GM12878 (cell line): ENCODE results near the gene COL4A3. TPM values are rescaled to one million over a fixed set of nuclear protein-coding genes. Genes with fewer than 3 reads are reported as not detected.

ENCODE experiments used
- ATAC-seq: fragments of 200-7000 bp; cut with Tn5 transposase; 3 replicates; pipeline ENCODE4 v1.9.1; 2020; ENCODE audit warnings: mild to moderate bottlenecking, moderate library complexity
- BruUV-seq: library from RNA; stranded (reverse); fragments of 400-500 nt; replicated peaks from 2 replicates; lab custom pipeline; 2021; lab: Mats Ljungman, UMichigan
- CTCF ChIA-PET: fragments of 300-600 bp; sonication (Branson Sonifier 250); formaldehyde crosslinking; extraction: SDS; loops from one replicate; lab custom pipeline; 2021; ENCODE audit warnings: inconsistent platforms; lab: Yijun Ruan, JAX
- POLR2A ChIA-PET: fragments of 350-600 bp; formaldehyde crosslinking; extraction: SDS; loops from one replicate; lab custom pipeline; 2021; ENCODE audit warnings: inconsistent platforms; lab: Charles Lee
- RAD21 ChIA-PET: fragments of 300-600 bp; sonication (Branson Sonifier 250); formaldehyde crosslinking; loops from one replicate; lab custom pipeline; 2023; ENCODE audit warnings: antibody characterized with exemption; ENCODE audit not compliant: unreplicated experiment; lab: Charles Lee
- SMC1A ChIA-PET: fragments of 300-600 bp; sonication (Branson Sonifier 250); formaldehyde crosslinking; loops from one replicate; lab custom pipeline; 2023; ENCODE audit not compliant: unreplicated experiment, uncharacterized antibody; lab: Charles Lee
- DNase-seq: peaks from one replicate; pipeline ENCODE4 v3.0.0-alpha.2; 2011; ENCODE audit warnings: low read depth, low spot score
- FAIRE-seq: peaks from 3 replicates; lab custom pipeline; 2011; peaks lifted over from hg19 to GRCh38; lab: Jason Lieb, UNC
- H2AFZ ChIP-seq: 2 replicates; pipeline ENCODE4 v1.6.0; 2011; ENCODE audit warnings: low read depth, low read length, control low read depth; ENCODE audit not compliant: control insufficient read depth
- H3K27ac ChIP-seq: 2 replicates; pipeline ENCODE4 v1.5.1; 2011; ENCODE audit warnings: control low read depth; ENCODE audit not compliant: control insufficient read depth, insufficient read depth
- H3K27me3 ChIP-seq, 2 experiments: replicated peaks in 1 of 2; 2 replicates each; pipeline versions ENCODE4 v1.6.0 to v1.6.1; 2011; ENCODE audit warnings: low read length in 1 of 2; ENCODE audit not compliant: control insufficient read depth in 2 of 2, insufficient read depth in 2 of 2
- H3K36me3 ChIP-seq, 2 experiments: 2 replicates each; pipeline ENCODE4 v1.5.1; 2011; ENCODE audit warnings: low read length in 1 of 2; ENCODE audit not compliant: control insufficient read depth in 2 of 2, insufficient read depth in 2 of 2
- H3K4me1 ChIP-seq: 2 replicates; pipeline ENCODE4 v1.6.1; 2011; ENCODE audit warnings: mild to moderate bottlenecking, low read length, moderate library complexity, mixed read lengths; ENCODE audit not compliant: control insufficient read depth, insufficient read depth
- H3K4me2 ChIP-seq: 2 replicates; pipeline ENCODE4 v1.6.0; 2011; ENCODE audit warnings: control low read depth; ENCODE audit not compliant: control insufficient read depth, insufficient read depth
- H3K4me3 ChIP-seq: fragments of 200-600 bp; sonication (generic); 2 replicates; pipeline ENCODE4 v1.5.1; 2016
- H3K79me2 ChIP-seq: 2 replicates; pipeline ENCODE4 v1.6.0; 2011; ENCODE audit warnings: low read length; ENCODE audit not compliant: control insufficient read depth, insufficient read depth
- H3K9ac ChIP-seq: 2 replicates; pipeline ENCODE4 v1.8.0; 2011; ENCODE audit warnings: low read length, control low read depth, mixed read lengths; ENCODE audit not compliant: control insufficient read depth, insufficient read depth
- H3K9me3 ChIP-seq: replicated peaks from 3 replicates; pipeline ENCODE4 v1.5.1; 2011; ENCODE audit warnings: mild to moderate bottlenecking, low read length; ENCODE audit not compliant: control insufficient read depth, insufficient read depth
- H4K20me1 ChIP-seq: 2 replicates; pipeline ENCODE4 v1.6.0; 2011; ENCODE audit not compliant: control insufficient read depth, insufficient read depth
- EGR1 ChIP-seq, 2 experiments: IDR thresholded peaks; 1 replicate in 1 of 2; 2 replicates in 1 of 2; pipeline ENCODE4 v1.6.1; 2011 to 2012; ENCODE audit warnings: low read depth in 2 of 2, low read length in 2 of 2, borderline replicate concordance in 1 of 2, mild to moderate bottlenecking in 1 of 2, moderate library complexity in 1 of 2
- IKZF2 ChIP-seq, 2 experiments: fragments of 450-650 bp; IDR thresholded peaks; 2 replicates each; pipeline ENCODE4 v1.6.1; 2017; ENCODE audit warnings: mild to moderate bottlenecking in 2 of 2, moderate library complexity in 2 of 2
- IRF3 ChIP-seq: fragments of 450-650 bp; IDR thresholded peaks from 2 replicates; pipeline ENCODE4 v1.6.1; 2014; ENCODE audit warnings: mild to moderate bottlenecking
- MEF2B ChIP-seq: fragments of 450-650 bp; IDR thresholded peaks from 2 replicates; pipeline ENCODE4 v1.6.1; 2018; ENCODE audit warnings: mild to moderate bottlenecking, moderate library complexity; ENCODE audit not compliant: partially characterized antibody, poor library complexity, severe bottlenecking
- MTA2 ChIP-seq: fragments of 450-650 bp; IDR thresholded peaks from 2 replicates; pipeline ENCODE4 v1.6.1; 2016; ENCODE audit warnings: low read depth, mild to moderate bottlenecking, moderate library complexity
- MTA3 ChIP-seq: IDR thresholded peaks from 2 replicates; pipeline ENCODE4 v1.6.1; 2012; ENCODE audit warnings: low read length, inconsistent platforms, borderline replicate concordance
- NR2F1 ChIP-seq: fragments of 450-650 bp; conservative IDR thresholded peaks from 2 replicates; pipeline ENCODE4 v1.6.1; 2017; ENCODE audit warnings: mild to moderate bottlenecking
- POLR2AphosphoS2 ChIP-seq: IDR thresholded peaks from 2 replicates; pipeline ENCODE4 v1.6.1; 2011; ENCODE audit warnings: low read depth, mild to moderate bottlenecking, low read length, improper control_type of control experiment, moderate library complexity
- RBBP5 ChIP-seq: fragments of 200-600 bp; sonication (generic); conservative IDR thresholded peaks from 2 replicates; pipeline ENCODE4 v1.6.1; 2016
- SMAD5 ChIP-seq: IDR thresholded peaks from 2 replicates; pipeline ENCODE4 v1.6.1; 2016; ENCODE audit warnings: antibody characterized with exemption, low read depth
- WGBS: methylation state at CpG from one replicate; pipeline ENCODE4 v1.1.6; 2016; ENCODE audit warnings: low lambda C conversion rate; ENCODE audit not compliant: insufficient replicate concordance, insufficient coverage; ENCODE audit errors: missing lambda C conversion rate; 5-methylcytosine and 5-hydroxymethylcytosine counted together
- in situ Hi-C: fragments of 300-500 bp; cut with MboI; formaldehyde crosslinking; loops from 9 replicates; pipeline ENCODE4 v1.14.3; 2018; ENCODE audit warnings: mixed read lengths
- intact Hi-C: fragments of 100-400 bp; cut with micrococcal nuclease; formaldehyde crosslinking; loops from one replicate; pipeline ENCODE4 v1.14.2; 2022; ENCODE audit not compliant: unreplicated experiment
- polyA plus RNA-seq, 11 experiments: library from polyadenylated mRNA; depleted of rRNA in 4 of 11; unstranded in 6 of 11; stranded (reverse) in 5 of 11; fragments of >200 nt; fragmentation: Nextera tagmentation in 4 of 11; fragmentation: Illumina TruSeq in 1 of 11; extraction: Ambion mirVana in 4 of 11; extraction: Trizol in 1 of 11; gene quantifications; 1 replicate in 1 of 11; 2 replicates in 10 of 11; pipeline versions ENCODE4 v1.2.1 to v1.2.3, GENCODE V29; 2011 to 2016; ENCODE audit warnings: inconsistent platforms in 2 of 11, missing spikeins in 2 of 11, low read depth in 1 of 11
- total RNA-seq, 4 experiments: library from RNA; depleted of rRNA in 3 of 4; stranded (reverse); fragments of >200 nt in 3 of 4; fragmentation: Illumina TruSeq in 1 of 4; extraction: Trizol in 1 of 4; gene quantifications; 2 replicates each; pipeline versions ENCODE4 v1.2.1 to v1.2.3, GENCODE V29; 2013 to 2021

Gene COL4A3
- total and polyA plus RNA-seq, 10 of the 15 experiments (the other 5 are each of a cell fraction or from before 2014, with no cell fraction given) = 0.34 to 10.5 (median 3.8) TPM

- intact Hi-C loops = no loop called here
- H3K9me3 ChIP-seq = no peaks in the 10 kb centered on the region
- in situ Hi-C loops = no loop called here
- no peak for TF ChIP-seq MTA3
- TF ChIP-seq POLR2AphosphoS2 = no peak
- TF ChIP-seq EGR1 (IDR thresholded peaks at IDR 0.05; ENCODE audit: borderline replicate concordance in 1 of 2, low read depth in 2 of 2, low read length in 2 of 2) = no peak
- no peak for TF ChIP-seq RBBP5
- no peak for TF ChIP-seq MEF2B
- no peak for TF ChIP-seq IKZF2 (IDR thresholded peaks at IDR 0.05)
- no peak overlapping the region for H2AFZ ChIP-seq
- CTCF ChIA-PET = no interaction called here
- ATAC-seq (no peak), DNase-seq (no peak), FAIRE-seq (no peak)
- no TSS peak for BruUV-seq
- no peak overlapping the region for H3K9ac ChIP-seq
- no peak overlapping the region for H3K4me3 ChIP-seq
- H3K4me1 ChIP-seq = no peaks in the 10 kb centered on the region
- no peaks in the 10 kb centered on the region for H4K20me1 ChIP-seq
- H3K27me3 ChIP-seq = no peaks in the 10 kb centered on the region
- H3K36me3 ChIP-seq = no peaks in the 10 kb centered on the region
- RAD21 ChIA-PET = no interaction called here
- 5% methylated on average over 1 of the region's 1 CpG for WGBS
- H3K79me2 ChIP-seq = no peaks in the 10 kb centered on the region
- POLR2A ChIA-PET = no interaction called here
- no peak overlapping the region for H3K27ac ChIP-seq
- H3K4me2 ChIP-seq = no peak overlapping the region
- SMC1A ChIA-PET = no interaction called here
Measured at GRCh38 chr2:227143895-227144294, 20.5 kb upstream of the COL4A3 start.

GRCh38 chr2:227146456-227146855 lies 18.0 kb upstream of the COL4A3 start:
- Histone ChIP-seq H3K9ac (no peak overlapping the region), H3K27me3 (no peaks in the 10 kb centered on the region), H3K36me3 (no peaks in the 10 kb centered on the region), H3K27ac (no peak overlapping the region), H2AFZ (no peak overlapping the region), H3K4me2 (no peak overlapping the region), H3K4me1 (no peaks in the 10 kb centered on the region), H3K79me2 (no peaks in the 10 kb centered on the region), H3K4me3 (no peak overlapping the region), H4K20me1 (no peaks in the 10 kb centered on the region), H3K9me3 (peaks cover under 1% of the 10 kb centered on the region)
- ChIA-PET SMC1A (no interaction called here), POLR2A (no interaction called here), CTCF (no interaction called here), RAD21 (no interaction called here)
- WGBS = 60% methylated on average over 6 of the region's 6 CpGs
- TF ChIP-seq MTA2 = no peak
- TF ChIP-seq NR2F1 = no peak
- no peak for TF ChIP-seq IRF3
- no peak for TF ChIP-seq SMAD5
- intact Hi-C loops (no loop called here), in situ Hi-C loops (no loop called here)
- ATAC-seq (no peak), DNase-seq (no peak), FAIRE-seq (no peak)
- BruUV-seq = no TSS peak
